Caco-2 (cell line): ENCODE results near the gene MGLL. TPM values are rescaled to one million over a fixed set of nuclear protein-coding genes. Genes with fewer than 3 reads are reported as not detected.

ENCODE experiments used
- BruUV-seq: library from RNA; stranded (reverse); fragments of 400-500 nt; replicated peaks from 2 replicates; lab custom pipeline; 2021; lab: Mats Ljungman, UMichigan
- CTCF ChIA-PET: fragments of 300-600 bp; sonication (Branson Sonifier 250); formaldehyde crosslinking; loops from one replicate; lab custom pipeline; 2022; ENCODE audit warnings: antibody characterized with exemption; lab: Charles Lee
- POLR2A ChIA-PET: fragments of 300-600 bp; sonication (Branson Sonifier 250); formaldehyde crosslinking; loops from one replicate; lab custom pipeline; 2022; ENCODE audit warnings: antibody characterized with exemption; lab: Charles Lee
- DNase-seq, 2 experiments: peaks; one replicate each; pipeline versions ENCODE4 v3.0.0 to v3.0.0-alpha.2; 2020 to 2022
- H3K27me3 ChIP-seq: replicated peaks from 2 replicates; pipeline ENCODE4 v1.6.0; 2011; ENCODE audit warnings: low read length; ENCODE audit not compliant: control insufficient read depth, insufficient read depth
- H3K36me3 ChIP-seq: 2 replicates; pipeline ENCODE4 v1.5.1; 2011; ENCODE audit warnings: low read length; ENCODE audit not compliant: control insufficient read depth, insufficient read depth
- H3K4me1 ChIP-seq: fragments of 250-450 bp; sonication (Bioruptor Pico); 2 replicates; pipeline ENCODE4 v1.5.1; 2020; ENCODE audit warnings: mild to moderate bottlenecking
- H3K4me3 ChIP-seq: 2 replicates; pipeline ENCODE4 v1.5.1; 2011; ENCODE audit warnings: low read depth, mild to moderate bottlenecking, control low read depth, low read length
- H3K9me3 ChIP-seq: fragments of 250-450 bp; sonication (Bioruptor Pico); 2 replicates; pipeline ENCODE4 v1.5.1; 2020; ENCODE audit warnings: mild to moderate bottlenecking, moderate library complexity
- H3K27ac Mint-ChIP-seq: one replicate; pipeline ENCODE4 v1.8.0; 2022; ENCODE audit warnings: mixed read lengths; ENCODE audit not compliant: unreplicated experiment
- H3K27me3 Mint-ChIP-seq: one replicate; pipeline ENCODE4 v1.8.0; 2022; ENCODE audit warnings: mixed read lengths; ENCODE audit not compliant: insufficient read depth, unreplicated experiment
- H3K36me3 Mint-ChIP-seq: one replicate; pipeline ENCODE4 v1.8.0; 2022; ENCODE audit warnings: mild to moderate bottlenecking, mixed read lengths; ENCODE audit not compliant: insufficient read depth, unreplicated experiment
- H3K4me1 Mint-ChIP-seq: one replicate; pipeline ENCODE4 v1.8.0; 2022; ENCODE audit warnings: low read depth, mixed read lengths; ENCODE audit not compliant: unreplicated experiment
- H3K4me3 Mint-ChIP-seq: one replicate; pipeline ENCODE4 v1.8.0; 2022; ENCODE audit warnings: mild to moderate bottlenecking, moderate library complexity, mixed read lengths; ENCODE audit not compliant: unreplicated experiment
- H3K9me3 Mint-ChIP-seq: one replicate; pipeline ENCODE4 v1.8.0; 2022; ENCODE audit warnings: mixed read lengths; ENCODE audit not compliant: unreplicated experiment
- CTCF ChIP-seq, 2 experiments: fragments of 200-600 bp in 1 of 2; IDR thresholded peaks; 1 replicate in 1 of 2; 2 replicates in 1 of 2; pipeline versions ENCODE4 v1.5.1 to v1.8.0; 2011 to 2022; ENCODE audit warnings: antibody characterized with exemption in 1 of 2, control low read depth in 1 of 2, inconsistent platforms in 1 of 2, low read depth in 1 of 2, low read length in 1 of 2, mild to moderate bottlenecking in 1 of 2, moderate library complexity in 1 of 2; ENCODE audit not compliant: insufficient read depth in 1 of 2, severe bottlenecking in 1 of 2, unreplicated experiment in 1 of 2
- intact Hi-C: fragments of 100-400 bp; cut with micrococcal nuclease; formaldehyde crosslinking; loops from one replicate; pipeline ENCODE4 v1.10.0; 2022; ENCODE audit not compliant: unreplicated experiment
- total RNA-seq: library from RNA; stranded (reverse); gene quantifications from 2 replicates; pipeline ENCODE4 v1.2.3, GENCODE V29; 2022

MGLL gene
- total RNA-seq, 1 experiment from 2014 or later, result 7.8 TPM

DNA sequence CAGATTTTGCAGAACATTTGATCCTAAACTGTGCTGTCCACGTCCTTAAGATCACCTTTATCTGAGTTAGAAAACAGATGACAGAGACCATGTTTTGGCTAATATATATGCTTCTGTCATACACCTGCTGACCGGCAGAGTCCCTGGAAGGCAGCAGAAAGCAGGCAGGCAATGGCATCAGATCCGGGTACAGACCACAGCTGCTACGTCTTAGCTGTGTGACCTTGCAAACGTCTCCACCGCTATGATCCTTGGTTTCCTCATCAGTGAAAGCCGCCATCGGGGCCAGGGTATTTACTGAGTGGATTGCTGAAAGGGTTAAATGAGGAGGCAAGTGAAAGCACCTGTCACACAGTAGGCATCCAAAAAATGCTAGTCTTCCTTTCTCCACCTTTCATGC, 77.4 kb downstream of the MGLL start:
- Mint-ChIP-seq H3K27me3 (no peaks in the 10 kb centered on the region), H3K4me1 (peaks cover 39% of the 10 kb centered on the region), H3K36me3 (no peaks in the 10 kb centered on the region), H3K4me3 (no peak overlapping the region), H3K27ac (peak overlapping the region; percentile 60), H3K9me3 (no peaks in the 10 kb centered on the region)
- ChIA-PET CTCF (no interaction called here), POLR2A (no interaction called here)
- no peaks in the 10 kb centered on the region for H3K9me3 ChIP-seq
- H3K4me1 ChIP-seq, result peaks cover 34% of the 10 kb centered on the region
- H3K36me3 ChIP-seq, result no peaks in the 10 kb centered on the region
- intact Hi-C loops, result no loop called here
- BruUV-seq, result no TSS peak
- H3K27me3 ChIP-seq, result no peaks in the 10 kb centered on the region
- DNase-seq, result no peak
- no peak overlapping the region for H3K4me3 ChIP-seq
- TF ChIP-seq CTCF (IDR thresholded peaks at IDR 0.05; ENCODE audit: insufficient read depth in 1 of 2, low read depth in 1 of 2, low read length in 1 of 2, severe bottlenecking in 1 of 2, unreplicated experiment in 1 of 2), result no peak

- DNase-seq, result no peak
- H3K4me1 ChIP-seq, result peaks cover 34% of the 10 kb centered on the region
- H3K36me3 ChIP-seq, result no peaks in the 10 kb centered on the region
- no peak for TF ChIP-seq CTCF (IDR thresholded peaks at IDR 0.05; ENCODE audit: insufficient read depth in 1 of 2, low read depth in 1 of 2, low read length in 1 of 2, severe bottlenecking in 1 of 2, unreplicated experiment in 1 of 2)
- no peaks in the 10 kb centered on the region for H3K27me3 ChIP-seq
- H3K36me3 Mint-ChIP-seq, result no peaks in the 10 kb centered on the region
- H3K4me1 Mint-ChIP-seq, result peaks cover 34% of the 10 kb centered on the region
- no peak overlapping the region for H3K27ac Mint-ChIP-seq
- no peak overlapping the region for H3K4me3 Mint-ChIP-seq
- BruUV-seq, result no TSS peak
- no peaks in the 10 kb centered on the region for H3K27me3 Mint-ChIP-seq
- no peaks in the 10 kb centered on the region for H3K9me3 ChIP-seq
- intact Hi-C loops, result no loop called here
- no peaks in the 10 kb centered on the region for H3K9me3 Mint-ChIP-seq
- H3K4me3 ChIP-seq, result no peak overlapping the region
- CTCF ChIA-PET, result no interaction called here
- POLR2A ChIA-PET, result no interaction called here
Observed at GRCh38 chr3:127744253-127744815, 78.0 kb downstream of the MGLL start.

- no peaks in the 10 kb centered on the region for H3K36me3 ChIP-seq
- H3K9me3 Mint-ChIP-seq, result no peaks in the 10 kb centered on the region
- CTCF ChIA-PET, result no interaction called here
Observed at GRCh38 chr3:127743351-127744252, 78.7 kb downstream of the MGLL start.

More at GRCh38 chr3:127743351-127744252, 78.7 kb downstream of the MGLL start:
- H3K4me1 Mint-ChIP-seq, result peaks cover 27% of the 10 kb centered on the region
- H3K27me3 Mint-ChIP-seq, result no peaks in the 10 kb centered on the region
- Histone ChIP-seq H3K4me1 (peaks cover 34% of the 10 kb centered on the region), H3K4me3 (no peak overlapping the region), H3K9me3 (no peaks in the 10 kb centered on the region), H3K27me3 (no peaks in the 10 kb centered on the region)
- no peak overlapping the region for H3K4me3 Mint-ChIP-seq
- no TSS peak for BruUV-seq
- TF ChIP-seq CTCF (IDR thresholded peaks at IDR 0.05; ENCODE audit: insufficient read depth in 1 of 2, low read depth in 1 of 2, low read length in 1 of 2, severe bottlenecking in 1 of 2, unreplicated experiment in 1 of 2), result no peak
- no peak overlapping the region for H3K27ac Mint-ChIP-seq
- POLR2A ChIA-PET, result no interaction called here
- no peak for DNase-seq
- intact Hi-C loops, result no loop called here
- H3K36me3 Mint-ChIP-seq, result no peaks in the 10 kb centered on the region
